Neutrophil (primary cell): ENCODE measurements around the gene MAGEB2.

ENCODE experiments used
- H3K27ac ChIP-seq: fragments of 200-600 bp; sonication (generic); 2 replicates; pipeline ENCODE4 v1.5.1; 2016; ENCODE audit warnings: mild to moderate bottlenecking, moderate library complexity
- H3K27me3 ChIP-seq: fragments of 200-600 bp; sonication (generic); 2 replicates; pipeline ENCODE4 v1.6.0; 2016; ENCODE audit warnings: mild to moderate bottlenecking
- H3K36me3 ChIP-seq: fragments of 200-600 bp; sonication (generic); 2 replicates; pipeline ENCODE4 v1.5.1; 2017
- H3K4me1 ChIP-seq, 2 experiments: fragments of 200-600 bp in 1 of 2; sonication (generic) in 1 of 2; 1 replicate in 1 of 2; 2 replicates in 1 of 2; pipeline versions ENCODE4 v1.5.1 to v1.6.1; 2013 to 2016; ENCODE audit warnings: low read depth in 1 of 2, low read length in 1 of 2, mild to moderate bottlenecking in 1 of 2, moderate library complexity in 1 of 2; ENCODE audit not compliant: control insufficient read depth in 1 of 2, insufficient read depth in 1 of 2
- H3K4me3 ChIP-seq, 2 experiments: fragments of 200-600 bp in 1 of 2; sonication (generic) in 1 of 2; 1 replicate in 1 of 2; 2 replicates in 1 of 2; pipeline ENCODE4 v1.5.1; 2013 to 2016; ENCODE audit warnings: low read depth in 1 of 2, low read length in 1 of 2, mild to moderate bottlenecking in 1 of 2, moderate library complexity in 1 of 2
- H3K9me3 ChIP-seq: fragments of 200-600 bp; sonication (generic); 2 replicates; pipeline ENCODE4 v1.5.1; 2016
- CTCF ChIP-seq: fragments of 200-600 bp; sonication (generic); IDR thresholded peaks from 2 replicates; pipeline ENCODE4 v1.5.1; 2016; ENCODE audit warnings: antibody characterized with exemption

The MAGEB2 gene

GRCh38 chrX:30228526-30228925, 13.2 kb downstream of the MAGEB2 start:
- TF ChIP-seq CTCF: no peak
- Histone ChIP-seq H3K36me3 (no peaks in the 10 kb centered on the region), H3K9me3 (no peaks in the 10 kb centered on the region), H3K4me3 (no peak overlapping the region), H3K27ac (no peak overlapping the region), H3K4me1 (no peaks in the 10 kb centered on the region), H3K27me3 (no peaks in the 10 kb centered on the region)

- no peak for TF ChIP-seq CTCF
- Histone ChIP-seq H3K27ac (no peak within 1 kb of the TSS), H3K9me3 (no peaks in the 10 kb centered on the region), H3K27me3 (no peaks in the 10 kb centered on the region), H3K4me3 (no peak within 1 kb of the TSS), H3K36me3 (no peaks in the 10 kb centered on the region), H3K4me1 (no peaks in the 10 kb centered on the region)
These were observed 15.0 kb downstream of the MAGEB2 start, which contains the start of gene MAGEB3 for GRCh38 chrX:30230395-30230794. Gene MAGEB3, plus strand, starts transcription at chrX:30230657. Its CDS starts 5,268 bp downstream, at chrX:30235925.

GRCh38 chrX:30241724-30242415, 26.5 kb downstream of the MAGEB2 start, which contains the start of gene MAGEB4:
Gene MAGEB4, plus strand, starts transcription at chrX:30242000. Its CDS starts 136 bp downstream, at chrX:30242136.
- H3K9me3 ChIP-seq: no peaks in the 10 kb centered on the region
- H3K27me3 ChIP-seq: no peaks in the 10 kb centered on the region
- no peaks in the 10 kb centered on the region for H3K4me1 ChIP-seq
- no peak for TF ChIP-seq CTCF
- no peak within 1 kb of the TSS for H3K27ac ChIP-seq
- no peaks in the 10 kb centered on the region for H3K36me3 ChIP-seq
- H3K4me3 ChIP-seq: no peak within 1 kb of the TSS

DNA sequence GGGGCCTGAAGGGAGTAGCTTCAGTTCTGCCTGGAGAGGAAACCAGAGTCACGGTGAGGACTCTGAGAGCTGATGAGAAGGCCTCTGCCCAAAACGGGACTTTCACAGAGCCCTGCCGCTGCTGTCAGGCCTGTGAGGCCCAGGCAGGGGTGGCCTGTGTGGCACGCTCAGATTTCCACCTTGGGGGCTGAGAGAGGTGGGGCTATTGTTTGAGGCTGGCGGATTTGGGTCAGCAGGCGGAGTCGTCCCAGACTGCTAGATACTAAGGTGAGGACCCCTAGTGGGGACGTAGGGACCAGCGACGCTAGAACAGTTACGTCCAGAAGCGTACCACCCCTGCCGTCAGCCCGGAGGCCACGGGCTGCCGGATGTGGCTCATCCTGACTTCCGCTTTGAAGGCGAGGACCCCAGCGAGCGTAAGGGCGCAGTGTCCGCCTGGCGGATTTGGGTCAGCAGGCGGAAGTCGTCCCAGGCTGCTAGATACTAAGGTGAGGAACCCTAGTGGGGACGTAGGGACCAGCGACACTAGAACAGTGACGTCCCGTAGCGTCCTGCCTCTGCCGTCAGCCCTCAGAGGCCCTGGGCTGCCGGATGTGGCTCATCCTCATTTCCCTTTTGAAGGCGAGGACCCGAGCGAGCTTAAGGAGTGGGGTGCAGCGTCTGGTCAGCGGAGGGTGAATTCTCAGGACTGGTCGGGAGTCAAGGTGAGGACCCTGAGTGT, 31.6 kb downstream of the MAGEB2 start, which contains the start of gene MAGEB1:
TSS of gene MAGEB1 (plus strand) at position 378 of the 721 bp plus-strand sequence. CDS start 3,348 bp downstream, outside the sequence.
- Histone ChIP-seq H3K27me3 (no peaks in the 10 kb centered on the region), H3K36me3 (no peaks in the 10 kb centered on the region), H3K9me3 (no peaks in the 10 kb centered on the region), H3K27ac (no peak within 1 kb of the TSS), H3K4me1 (no peaks in the 10 kb centered on the region), H3K4me3 (no peak within 1 kb of the TSS)
- TF ChIP-seq CTCF: no peak

- Histone ChIP-seq H3K4me3 (no peak overlapping the region), H3K27ac (no peak overlapping the region)
- TF ChIP-seq CTCF: no peak
These were observed 33.5 kb downstream of the MAGEB2 start for GRCh38 chrX:30248854-30249253.

More at GRCh38 chrX:30248854-30249253, 33.5 kb downstream of the MAGEB2 start:
- no peaks in the 10 kb centered on the region for H3K36me3 ChIP-seq
- no peaks in the 10 kb centered on the region for H3K4me1 ChIP-seq
- H3K9me3 ChIP-seq: no peaks in the 10 kb centered on the region
- no peaks in the 10 kb centered on the region for H3K27me3 ChIP-seq
